Astrocyte (in vitro differentiated cells and primary cell): ENCODE results near the gene KLF11.

Source experiments
- CTCF ChIP-seq: IDR thresholded peaks from 2 replicates; pipeline ENCODE4 v1.5.1; 2011; ENCODE audit warnings: low read depth, mild to moderate bottlenecking, inconsistent platforms, low read length, moderate library complexity; ENCODE audit not compliant: insufficient read depth
- EZH2 ChIP-seq: IDR thresholded peaks from 2 replicates; pipeline ENCODE4 v1.6.1; 2012; ENCODE audit warnings: mild to moderate bottlenecking, low read length, inconsistent platforms; ENCODE audit not compliant: insufficient read depth

- no peak for TF ChIP-seq CTCF
- no peak for TF ChIP-seq EZH2
Observed at GRCh38 chr2:10075571-10076209, 32.3 kb downstream of the KLF11 start.
